Measurements from ENCODE around the gene HOXA6.

HOXA6 gene

GRCh38 chr7:27095897-27096767 is 51.4 kb downstream of the HOXA6 start, which contains the start of gene HOXA1:
HOXA1 (minus strand) TSS chr7:27096000; CDS start chr7:27095912, 88 bp downstream.
- no peak for DNase-seq (ENCODE audit: low spot score)

Measured in hematopoietic multipotent progenitor cell treated with erythropoietin and hydrocortisone succinate and interleukin-3 and kit ligand, for 17 days (in vitro differentiated cells).